B cell (primary cell): Measurements from ENCODE around the gene BRD1. TPM values are rescaled to one million over a fixed set of nuclear protein-coding genes. Genes with fewer than 3 reads are reported as not detected.
"Not testable (repeated sequence)": the region's sequence is repeated elsewhere in the genome, so short reads cannot be mapped to it uniquely, and the experiment has no call there.

Source experiments
- ATAC-seq: fragments of 200-7000 bp; cut with Tn5 transposase; one replicate; pipeline ENCODE4 v1.10.0; 2021; ENCODE audit warnings: low read depth, mild to moderate bottlenecking, moderate number of reproducible peaks, moderate library complexity
- CTCF ChIA-PET: fragments of 350-600 bp; sonication (Branson Sonifier 250); formaldehyde crosslinking; loops from one replicate; lab custom pipeline; 2021; ENCODE audit warnings: antibody characterized with exemption, inconsistent platforms; lab: Charles Lee
- POLR2A ChIA-PET: fragments of 350-600 bp; sonication (Branson Sonifier 250); formaldehyde crosslinking; loops from one replicate; lab custom pipeline; 2021; ENCODE audit warnings: antibody characterized with exemption; lab: Charles Lee
- DNase-seq: peaks from one replicate; pipeline ENCODE4 v3.0.0; 2013
- H2AFZ ChIP-seq: 2 replicates; pipeline ENCODE4 v1.6.1; 2012; ENCODE audit warnings: mild to moderate bottlenecking, low read depth, low read length; ENCODE audit not compliant: insufficient read depth, poor library complexity, severe bottlenecking
- H3K27ac ChIP-seq, 2 donors: 1 replicate in 1 of 2; 2 replicates in 1 of 2; pipeline ENCODE4 v1.5.1; 2012 to 2013; ENCODE audit warnings: low read length in 2 of 2, mild to moderate bottlenecking in 2 of 2, moderate library complexity in 1 of 2
- H3K27me3 ChIP-seq, 4 experiments: fragments of 200-600 bp in 1 of 4; sonication (generic) in 1 of 4; replicated peaks in 1 of 4; 1 replicate in 2 of 4; 2 replicates in 2 of 4; pipeline versions ENCODE4 v1.6.1 to v1.7.0; 2013 to 2016; ENCODE audit warnings: low read length in 3 of 4, mild to moderate bottlenecking in 2 of 4, mixed read lengths in 1 of 4, moderate library complexity in 1 of 4; ENCODE audit not compliant: insufficient read depth in 4 of 4, control insufficient read depth in 3 of 4; ENCODE audit errors: control extremely low read depth in 1 of 4
- H3K36me3 ChIP-seq, 2 experiments: replicated peaks in 1 of 2; 1 replicate in 1 of 2; 2 replicates in 1 of 2; pipeline versions ENCODE4 v1.6.1 to v1.7.1; 2013; ENCODE audit warnings: low read length in 1 of 2; ENCODE audit not compliant: insufficient read depth in 2 of 2, control insufficient read depth in 1 of 2; ENCODE audit errors: control extremely low read depth in 1 of 2, extremely low read depth in 1 of 2
- H3K4me1 ChIP-seq, 2 donors: fragments of 200-600 bp in 1 of 2; sonication (generic) in 1 of 2; 1 replicate in 1 of 2; 2 replicates in 1 of 2; pipeline versions ENCODE4 v1.5.1 to v1.6.1; 2013 to 2017; ENCODE audit warnings: low read length in 2 of 2; ENCODE audit not compliant: control insufficient read depth in 2 of 2, insufficient read depth in 2 of 2
- H3K4me2 ChIP-seq: replicated peaks from 2 replicates; pipeline ENCODE3; 2012; ENCODE audit warnings: mild to moderate bottlenecking, low read depth, low read length; ENCODE audit not compliant: poor library complexity, severe bottlenecking
- H3K4me3 ChIP-seq, 5 experiments: fragments of 200-600 bp in 1 of 5; sonication (generic) in 1 of 5; 1 replicate in 3 of 5; 2 replicates in 2 of 5; pipeline versions ENCODE4 v1.5.1 to v1.7.0; 2011 to 2016; ENCODE audit warnings: low read length in 4 of 5, mild to moderate bottlenecking in 4 of 5, low read depth in 2 of 5, control low read depth in 1 of 5, moderate library complexity in 1 of 5; ENCODE audit not compliant: insufficient read depth in 1 of 5; ENCODE audit errors: control extremely low read depth in 1 of 5, extremely low read depth in 1 of 5
- H3K79me2 ChIP-seq: fragments of 200-600 bp; sonication (generic); one replicate; pipeline ENCODE4 v1.6.0; 2016; ENCODE audit warnings: low read length; ENCODE audit not compliant: control insufficient read depth, insufficient read depth
- H3K9ac ChIP-seq: fragments of 200-600 bp; sonication (generic); 2 replicates; pipeline ENCODE4 v1.6.1; 2017; ENCODE audit warnings: mild to moderate bottlenecking, low read length, moderate library complexity
- H3K9me3 ChIP-seq, 3 donors: one replicate each; pipeline versions ENCODE4 v1.6.1 to v1.7.1; 2013; ENCODE audit warnings: low read length in 2 of 3; ENCODE audit not compliant: control insufficient read depth in 2 of 3, insufficient read depth in 1 of 3; ENCODE audit errors: control extremely low read depth in 1 of 3
- H4K20me1 ChIP-seq: 2 replicates; pipeline ENCODE4 v1.6.0; 2012; ENCODE audit warnings: mild to moderate bottlenecking, low read length; ENCODE audit not compliant: insufficient read depth, control insufficient read depth, poor library complexity, severe bottlenecking
- H3K27ac Mint-ChIP-seq: one replicate; pipeline ENCODE4 v1.8.0; 2021; ENCODE audit warnings: mixed read lengths
- H3K27me3 Mint-ChIP-seq: one replicate; pipeline ENCODE4 v1.8.0; 2021; ENCODE audit warnings: mixed read lengths
- H3K4me1 Mint-ChIP-seq: one replicate; pipeline ENCODE4 v1.8.0; 2021; ENCODE audit warnings: mixed read lengths
- H3K4me3 Mint-ChIP-seq: one replicate; pipeline ENCODE4 v1.8.0; 2021; ENCODE audit warnings: mixed read lengths
- H3K9me3 Mint-ChIP-seq: one replicate; pipeline ENCODE4 v1.8.0; 2022; ENCODE audit warnings: mixed read lengths; ENCODE audit not compliant: insufficient read depth
- EZH2 ChIP-seq: IDR thresholded peaks from 2 replicates; pipeline ENCODE4 v1.6.1; 2012; ENCODE audit warnings: borderline replicate concordance, low read depth, mild to moderate bottlenecking, moderate library complexity, low read length; ENCODE audit not compliant: insufficient read depth, poor library complexity, severe bottlenecking
- WGBS: methylation state at CpG from one replicate; pipeline ENCODE4 v1.1.5; 2013; ENCODE audit warnings: missing lambda C conversion rate; ENCODE audit not compliant: insufficient coverage; 5-methylcytosine and 5-hydroxymethylcytosine counted together
- intact Hi-C: fragments of 100-400 bp; cut with micrococcal nuclease; formaldehyde crosslinking; loops from one replicate; pipeline ENCODE4 v1.10.0; 2022
- polyA plus RNA-seq: library from polyadenylated mRNA; depleted of rRNA; stranded (reverse); fragments of >200 nt; gene quantifications from 2 replicates; pipeline ENCODE4 v1.2.3, GENCODE V29; 2012
- total RNA-seq, 2 donors: library from RNA; stranded (reverse); fragments of 120-200 nt in 1 of 2; gene quantifications; 1 replicate in 1 of 2; 2 replicates in 1 of 2; pipeline versions ENCODE4 v1.2.3 to v1.2.4, GENCODE V29; 2013 to 2022
- TF ChIP-seq, protein P1 (sequence below): fragments of 200-600 bp; IDR thresholded peaks from one replicate; pipeline ENCODE4 v1.8.0; 2022; ENCODE audit warnings: antibody characterized with exemption, mild to moderate bottlenecking

BRD1 gene
- total and polyA plus RNA-seq, 2 donors (not counting 1 experiment from before 2014, with no cell fraction given) = 16.9 to 73.3 TPM

DNA sequence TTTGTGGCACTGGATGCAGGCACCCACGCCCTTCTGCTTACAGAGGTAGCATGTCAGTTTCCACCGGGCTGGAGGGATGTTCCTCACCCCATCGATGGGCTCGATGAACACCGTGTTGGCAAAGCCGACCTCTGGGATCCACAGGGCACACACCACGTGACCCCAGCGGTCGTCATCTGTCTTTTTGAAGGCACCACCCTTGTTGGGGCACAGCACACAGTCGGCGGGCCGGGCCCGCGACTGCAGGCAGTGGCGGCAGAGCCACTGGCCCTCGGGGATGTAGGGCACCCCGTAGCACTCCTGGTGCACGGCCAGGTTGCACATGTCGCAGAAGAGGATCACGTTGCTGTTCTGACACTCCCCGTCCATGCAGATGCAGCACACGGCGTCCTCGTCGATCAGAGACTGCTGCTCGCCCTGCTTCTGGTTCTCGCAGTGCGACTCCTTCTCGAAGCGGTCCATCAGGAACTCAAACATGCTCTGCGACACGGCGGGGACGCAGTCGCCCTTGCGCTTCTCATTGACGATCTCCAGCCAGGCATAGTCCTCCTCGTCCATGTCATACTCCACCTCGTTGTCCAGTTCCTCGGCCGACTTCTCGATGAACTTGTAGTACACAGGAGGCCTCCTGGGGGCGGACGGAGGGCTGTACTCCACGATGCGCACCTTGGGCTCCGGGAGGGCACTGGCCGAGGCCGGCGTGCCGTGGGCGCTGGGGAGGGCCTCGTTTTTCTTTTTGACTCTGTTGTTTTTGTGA lies 4.2 kb downstream of the BRD1 start:
- Histone ChIP-seq H3K27me3 (no peaks in the 10 kb centered on the region), H3K4me3 (no peak overlapping the region), H3K4me2 (no peak overlapping the region), H3K36me3 (peaks cover 0 to 51% of the 10 kb centered on the region in 2 experiments), H3K79me2 (peaks cover 85% of the 10 kb centered on the region), H3K4me1 (peaks cover 25 to 31% of the 10 kb centered on the region in 2 donors), H3K27ac (no peak overlapping the region), H2AFZ (no peak overlapping the region), H4K20me1 (peaks cover 79% of the 10 kb centered on the region), H3K9me3 (no peaks in the 10 kb centered on the region), H3K9ac (no peak overlapping the region)
- WGBS = 98% methylated on average over 53 of the region's 53 CpGs
- Mint-ChIP-seq H3K27ac (no peak overlapping the region), H3K4me3 (no peak overlapping the region), H3K9me3 (no peaks in the 10 kb centered on the region), H3K27me3 (no peaks in the 10 kb centered on the region), H3K4me1 (peaks cover 37% of the 10 kb centered on the region)
- no peak for TF ChIP-seq EZH2
- TF ChIP-seq, protein P1, sequence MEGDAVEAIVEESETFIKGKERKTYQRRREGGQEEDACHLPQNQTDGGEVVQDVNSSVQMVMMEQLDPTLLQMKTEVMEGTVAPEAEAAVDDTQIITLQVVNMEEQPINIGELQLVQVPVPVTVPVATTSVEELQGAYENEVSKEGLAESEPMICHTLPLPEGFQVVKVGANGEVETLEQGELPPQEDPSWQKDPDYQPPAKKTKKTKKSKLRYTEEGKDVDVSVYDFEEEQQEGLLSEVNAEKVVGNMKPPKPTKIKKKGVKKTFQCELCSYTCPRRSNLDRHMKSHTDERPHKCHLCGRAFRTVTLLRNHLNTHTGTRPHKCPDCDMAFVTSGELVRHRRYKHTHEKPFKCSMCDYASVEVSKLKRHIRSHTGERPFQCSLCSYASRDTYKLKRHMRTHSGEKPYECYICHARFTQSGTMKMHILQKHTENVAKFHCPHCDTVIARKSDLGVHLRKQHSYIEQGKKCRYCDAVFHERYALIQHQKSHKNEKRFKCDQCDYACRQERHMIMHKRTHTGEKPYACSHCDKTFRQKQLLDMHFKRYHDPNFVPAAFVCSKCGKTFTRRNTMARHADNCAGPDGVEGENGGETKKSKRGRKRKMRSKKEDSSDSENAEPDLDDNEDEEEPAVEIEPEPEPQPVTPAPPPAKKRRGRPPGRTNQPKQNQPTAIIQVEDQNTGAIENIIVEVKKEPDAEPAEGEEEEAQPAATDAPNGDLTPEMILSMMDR = no peak
- ATAC-seq (no peak), DNase-seq (no peak)
- POLR2A ChIA-PET = no interaction called here
- intact Hi-C loops = no loop called here
- CTCF ChIA-PET = no interaction called here

DNA sequence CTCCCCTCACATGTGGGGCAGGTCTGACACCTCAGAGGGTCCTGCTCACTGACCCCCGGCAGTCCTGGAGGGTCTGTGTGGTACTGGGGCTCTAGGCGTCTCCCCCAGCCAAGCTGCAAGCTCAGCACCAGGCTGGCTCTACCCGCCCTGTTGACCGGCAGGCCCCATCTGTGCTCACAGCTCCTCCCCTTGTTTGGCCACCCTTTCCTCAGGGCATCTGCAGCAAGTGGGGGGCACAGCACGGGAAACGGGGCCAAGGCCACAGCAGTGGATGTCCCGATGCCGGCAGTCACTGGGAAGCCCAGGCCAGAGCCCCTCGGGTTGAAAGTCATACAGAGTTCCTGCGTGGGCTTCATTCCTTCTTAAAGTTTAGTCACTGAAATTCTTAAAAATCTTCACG lies 5.9 kb downstream of the BRD1 start:
- H3K27me3 ChIP-seq, H3K4me3 ChIP-seq, H3K27me3 Mint-ChIP-seq, H3K9ac ChIP-seq, H3K4me2 ChIP-seq, H3K9me3 Mint-ChIP-seq, intact Hi-C loops, ATAC-seq, POLR2A ChIA-PET, H3K9me3 ChIP-seq, H2AFZ ChIP-seq, H3K27ac Mint-ChIP-seq, DNase-seq, H3K4me3 Mint-ChIP-seq, H3K27ac ChIP-seq: not testable (repeated sequence)
- Histone ChIP-seq H3K79me2 (peaks cover 100% of the 10 kb centered on the region), H3K36me3 (peaks cover 0 to 67% of the 10 kb centered on the region in 2 experiments), H4K20me1 (peaks cover 94% of the 10 kb centered on the region), H3K4me1 (peaks cover 19 to 25% of the 10 kb centered on the region in 2 donors)
- peaks cover 47% of the 10 kb centered on the region for H3K4me1 Mint-ChIP-seq
- 96% methylated on average over 11 of the region's 11 CpGs for WGBS
- CTCF ChIA-PET = interaction anchor here (1.4 kb wide), 1 partner anchor 54 kb away, joined by 5 read pairs; no protein-coding TSS in a partner anchor
